Measurements from ENCODE around the gene SLC35G4. TPM values are rescaled to one million over a fixed set of nuclear protein-coding genes. Genes with fewer than 3 reads are reported as not detected.

SLC35G4 gene
- total RNA-seq, 1 experiment from 2014 or later: not detected

GRCh38 chr18:11586896-11587295 is 22.5 kb upstream of the SLC35G4 start:
- H3K4me3 ChIP-seq (ENCODE audit: low read depth in 2 of 2, low read length in 2 of 2): no peak overlapping the region
- TF ChIP-seq TCF7L2 (IDR thresholded peaks at IDR 0.05; ENCODE audit: low read depth, low read length) (no peak), CTCF (IDR thresholded peaks at IDR 0.05) (no peak), SIN3A (IDR thresholded peaks at IDR 0.05; ENCODE audit: borderline replicate concordance, insufficient read depth, low read depth, low read length) (no peak), POLR2AphosphoS5 (IDR thresholded peaks at IDR 0.05; ENCODE audit: low read depth, low read length) (no peak)
- TF ChIP-seq, protein P1, sequence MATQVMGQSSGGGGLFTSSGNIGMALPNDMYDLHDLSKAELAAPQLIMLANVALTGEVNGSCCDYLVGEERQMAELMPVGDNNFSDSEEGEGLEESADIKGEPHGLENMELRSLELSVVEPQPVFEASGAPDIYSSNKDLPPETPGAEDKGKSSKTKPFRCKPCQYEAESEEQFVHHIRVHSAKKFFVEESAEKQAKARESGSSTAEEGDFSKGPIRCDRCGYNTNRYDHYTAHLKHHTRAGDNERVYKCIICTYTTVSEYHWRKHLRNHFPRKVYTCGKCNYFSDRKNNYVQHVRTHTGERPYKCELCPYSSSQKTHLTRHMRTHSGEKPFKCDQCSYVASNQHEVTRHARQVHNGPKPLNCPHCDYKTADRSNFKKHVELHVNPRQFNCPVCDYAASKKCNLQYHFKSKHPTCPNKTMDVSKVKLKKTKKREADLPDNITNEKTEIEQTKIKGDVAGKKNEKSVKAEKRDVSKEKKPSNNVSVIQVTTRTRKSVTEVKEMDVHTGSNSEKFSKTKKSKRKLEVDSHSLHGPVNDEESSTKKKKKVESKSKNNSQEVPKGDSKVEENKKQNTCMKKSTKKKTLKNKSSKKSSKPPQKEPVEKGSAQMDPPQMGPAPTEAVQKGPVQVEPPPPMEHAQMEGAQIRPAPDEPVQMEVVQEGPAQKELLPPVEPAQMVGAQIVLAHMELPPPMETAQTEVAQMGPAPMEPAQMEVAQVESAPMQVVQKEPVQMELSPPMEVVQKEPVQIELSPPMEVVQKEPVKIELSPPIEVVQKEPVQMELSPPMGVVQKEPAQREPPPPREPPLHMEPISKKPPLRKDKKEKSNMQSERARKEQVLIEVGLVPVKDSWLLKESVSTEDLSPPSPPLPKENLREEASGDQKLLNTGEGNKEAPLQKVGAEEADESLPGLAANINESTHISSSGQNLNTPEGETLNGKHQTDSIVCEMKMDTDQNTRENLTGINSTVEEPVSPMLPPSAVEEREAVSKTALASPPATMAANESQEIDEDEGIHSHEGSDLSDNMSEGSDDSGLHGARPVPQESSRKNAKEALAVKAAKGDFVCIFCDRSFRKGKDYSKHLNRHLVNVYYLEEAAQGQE (IDR thresholded peaks at IDR 0.05; ENCODE audit: insufficient read depth in 1 of 2, low read depth in 2 of 2, low read length in 1 of 2): no peak
- H3K36me3 ChIP-seq (ENCODE audit: control insufficient read depth, insufficient read depth, low read length): no peaks in the 10 kb centered on the region
- no peaks in the 10 kb centered on the region for H3K9me3 ChIP-seq (ENCODE audit: control insufficient read depth, insufficient read depth, low read depth, low read length)
- ATAC-seq (no peak), DNase-seq (ENCODE audit: low read depth, low spot score) (no peak)
- no peaks in the 10 kb centered on the region; the same call in 1 of the 2 replicates for H3K27me3 ChIP-seq (ENCODE audit: control insufficient read depth, insufficient read depth, low read length)
- in situ Hi-C loops (cut with HindIII; ENCODE audit: low pct_unique_long_range_greater_than_20kb, low sequenced_read_pairs) (no loop called here), intact Hi-C loops (cut with micrococcal nuclease; ENCODE audit: unreplicated experiment) (no loop called here)
- H3K4me1 ChIP-seq (ENCODE audit: control insufficient read depth, insufficient read depth, low read length): no peaks in the 10 kb centered on the region
- H3K27ac ChIP-seq (ENCODE audit: low read length): no peak overlapping the region
- BruUV-seq (replicated peaks): no TSS peak
- ChIA-PET POLR2A (no interaction called here), CTCF (no interaction called here)

DNA sequence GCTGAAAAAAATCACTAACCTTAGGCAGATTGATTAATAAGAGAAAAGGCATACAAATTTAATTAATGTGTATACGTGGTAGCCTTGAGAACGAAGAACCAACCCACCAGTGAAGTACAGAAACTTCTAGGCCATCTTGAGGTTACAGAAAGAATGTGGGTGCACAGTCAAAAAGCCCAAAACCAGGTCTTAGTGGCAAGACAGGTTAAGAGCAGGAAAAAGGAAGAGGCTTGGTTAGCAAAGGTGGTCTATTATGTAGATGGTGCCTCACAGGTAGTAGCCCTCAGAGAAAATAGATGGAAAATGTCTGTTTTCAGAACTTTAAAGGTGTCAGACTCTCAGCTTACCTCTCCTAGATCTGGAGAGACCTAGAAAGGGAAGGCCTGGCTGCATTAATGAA is 22.0 kb upstream of the SLC35G4 start:
- intact Hi-C loops (cut with micrococcal nuclease; ENCODE audit: unreplicated experiment) (no loop called here), in situ Hi-C loops (cut with HindIII; ENCODE audit: low pct_unique_long_range_greater_than_20kb, low sequenced_read_pairs) (no loop called here)
- Histone ChIP-seq H3K4me3 (ENCODE audit: low read depth in 2 of 2, low read length in 2 of 2) (no peak overlapping the region), H3K27me3 (ENCODE audit: control insufficient read depth, insufficient read depth, low read length) (no peaks in the 10 kb centered on the region; the same call in 1 of the 2 replicates), H3K27ac (ENCODE audit: low read length) (no peak overlapping the region), H3K4me1 (ENCODE audit: control insufficient read depth, insufficient read depth, low read length) (no peaks in the 10 kb centered on the region), H3K9me3 (ENCODE audit: control insufficient read depth, insufficient read depth, low read depth, low read length) (no peaks in the 10 kb centered on the region), H3K36me3 (ENCODE audit: control insufficient read depth, insufficient read depth, low read length) (no peaks in the 10 kb centered on the region)
- no peak for TF ChIP-seq CTCF (IDR thresholded peaks at IDR 0.05)
- no peak for TF ChIP-seq TCF7L2 (IDR thresholded peaks at IDR 0.05; ENCODE audit: low read depth, low read length)
- TF ChIP-seq, protein P1 (IDR thresholded peaks at IDR 0.05; ENCODE audit: insufficient read depth in 1 of 2, low read depth in 2 of 2, low read length in 1 of 2): no peak
- no peak for TF ChIP-seq POLR2AphosphoS5 (IDR thresholded peaks at IDR 0.05; ENCODE audit: low read depth, low read length)
- TF ChIP-seq SIN3A (IDR thresholded peaks at IDR 0.05; ENCODE audit: borderline replicate concordance, insufficient read depth, low read depth, low read length): no peak
- ChIA-PET CTCF (no interaction called here), POLR2A (no interaction called here)
- no peak for DNase-seq (ENCODE audit: low read depth, low spot score)
- BruUV-seq (replicated peaks): no TSS peak
- ATAC-seq: no peak

Data from Panc1 (cell line).